Osteoblast (primary cell): ENCODE results near the gene COL18A1. TPM values are rescaled to one million over a fixed set of nuclear protein-coding genes. Genes with fewer than 3 reads are reported as not detected.
"Not testable (repeated sequence)": the region's sequence is repeated elsewhere in the genome, so short reads cannot be mapped to it uniquely, and the experiment has no call there.

Source experiments
- DNase-seq: peaks from one replicate; pipeline ENCODE4 v3.0.0; 2011; ENCODE audit warnings: low spot score, mixed read lengths; ENCODE audit not compliant: insufficient read length; ENCODE audit errors: missing footprints
- H2AFZ ChIP-seq: 2 replicates; pipeline ENCODE4 v1.6.0; 2011; ENCODE audit warnings: mild to moderate bottlenecking, low read length
- H3K27ac ChIP-seq: 2 replicates; pipeline ENCODE4 v1.5.1; 2011; ENCODE audit warnings: mild to moderate bottlenecking, low read depth, low read length, moderate library complexity
- H3K27me3 ChIP-seq: 2 replicates; pipeline ENCODE4 v1.6.0; 2012; ENCODE audit warnings: mild to moderate bottlenecking, control low read depth, inconsistent platforms, low read length, moderate library complexity; ENCODE audit not compliant: insufficient read depth
- H3K36me3 ChIP-seq: 2 replicates; pipeline ENCODE4 v1.5.1; 2011; ENCODE audit warnings: mild to moderate bottlenecking, low read length, control low read depth, moderate library complexity; ENCODE audit not compliant: insufficient read depth
- H3K4me1 ChIP-seq: 2 replicates; pipeline ENCODE4 v1.5.1; 2011; ENCODE audit warnings: mild to moderate bottlenecking, low read length, control low read depth, moderate library complexity; ENCODE audit not compliant: insufficient read depth
- H3K4me2 ChIP-seq: 2 replicates; pipeline ENCODE4 v1.6.0; 2011; ENCODE audit warnings: mild to moderate bottlenecking, low read length; ENCODE audit not compliant: insufficient read depth
- H3K4me3 ChIP-seq: fragments of 200-600 bp; sonication (generic); 3 replicates; pipeline ENCODE4 v1.5.1; 2012; ENCODE audit warnings: mild to moderate bottlenecking, low read length, inconsistent platforms; ENCODE audit not compliant: insufficient read depth
- H3K79me2 ChIP-seq: 2 replicates; pipeline ENCODE4 v1.6.0; 2012; ENCODE audit warnings: mild to moderate bottlenecking, low read length, control low read depth, inconsistent platforms; ENCODE audit not compliant: insufficient read depth
- H3K9me3 ChIP-seq: 2 replicates; pipeline ENCODE4 v1.5.1; 2011; ENCODE audit warnings: low read depth, low read length, control low read depth
- H4K20me1 ChIP-seq: 2 replicates; pipeline ENCODE4 v1.6.0; 2012; ENCODE audit warnings: mild to moderate bottlenecking, low read length, control low read depth; ENCODE audit not compliant: insufficient read depth
- small RNA-seq: library from RNA; depleted of rRNA; stranded (forward); fragments of <200 nt; gene quantifications from one replicate; pipeline ENCODE3, GENCODE V24; 2012
- total RNA-seq: library from RNA; depleted of rRNA; stranded (reverse); fragments of >200 nt; gene quantifications from 2 replicates; pipeline ENCODE4 v1.2.3, GENCODE V29; 2012
- TF ChIP-seq, protein P1 (sequence below): IDR thresholded peaks from 2 replicates; pipeline ENCODE4 v1.5.1; 2011; ENCODE audit warnings: mild to moderate bottlenecking, low read depth, low read length, moderate library complexity; ENCODE audit errors: extremely low read depth

The COL18A1 gene
- total RNA-seq, 1 donor, result 8.3 TPM

DNA sequence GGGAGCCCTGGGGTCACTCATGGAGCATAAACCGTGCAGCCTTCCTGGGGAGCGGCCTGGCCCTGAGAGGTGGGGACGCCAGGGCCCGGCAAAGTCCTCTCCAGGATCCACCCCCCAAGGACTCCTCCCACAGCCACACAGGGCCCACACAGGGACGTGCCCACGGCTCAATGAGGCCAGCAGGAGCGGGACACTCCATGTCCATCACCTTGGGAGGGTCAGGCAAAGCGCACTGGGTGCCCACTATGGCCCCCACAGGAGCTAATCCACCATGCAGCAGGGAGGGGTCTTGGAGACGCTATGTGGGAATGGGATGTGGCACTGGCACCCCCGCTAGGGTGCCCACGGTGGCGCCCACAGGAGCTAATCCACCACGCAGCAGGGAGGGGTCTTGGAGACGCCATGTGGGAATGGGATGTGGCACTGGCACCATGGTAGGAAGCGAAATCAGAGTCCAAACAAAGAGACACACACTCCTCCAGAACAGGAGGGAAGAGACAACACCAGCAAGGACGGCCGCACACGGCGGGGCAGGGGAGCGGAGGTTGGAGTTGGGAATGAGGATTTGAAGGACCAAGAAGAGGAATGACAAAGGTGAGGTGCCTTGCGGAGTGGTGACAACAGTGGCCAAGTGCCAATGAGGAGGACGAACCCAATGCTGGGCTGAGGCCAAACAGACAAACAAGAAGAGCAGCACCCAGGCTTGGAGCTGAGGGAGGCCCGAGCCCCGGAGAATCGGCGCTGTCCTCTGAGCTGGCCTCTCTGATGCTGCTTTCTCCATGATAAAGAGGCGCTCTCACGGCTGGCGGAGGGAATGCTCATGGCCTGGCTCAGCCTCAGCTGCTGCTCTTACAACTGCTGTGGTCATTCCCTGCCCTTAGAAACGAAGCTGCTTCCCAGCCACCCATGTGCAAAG, 155.4 kb downstream of the COL18A1 start:
- DNase-seq, result peak; percentile 81
- H3K9me3 ChIP-seq, result no peaks in the 10 kb centered on the region
- H3K27ac ChIP-seq, result no peak overlapping the region
- no peak overlapping the region for H3K4me3 ChIP-seq
- no peaks in the 10 kb centered on the region for H3K36me3 ChIP-seq
- TF ChIP-seq, protein P1, sequence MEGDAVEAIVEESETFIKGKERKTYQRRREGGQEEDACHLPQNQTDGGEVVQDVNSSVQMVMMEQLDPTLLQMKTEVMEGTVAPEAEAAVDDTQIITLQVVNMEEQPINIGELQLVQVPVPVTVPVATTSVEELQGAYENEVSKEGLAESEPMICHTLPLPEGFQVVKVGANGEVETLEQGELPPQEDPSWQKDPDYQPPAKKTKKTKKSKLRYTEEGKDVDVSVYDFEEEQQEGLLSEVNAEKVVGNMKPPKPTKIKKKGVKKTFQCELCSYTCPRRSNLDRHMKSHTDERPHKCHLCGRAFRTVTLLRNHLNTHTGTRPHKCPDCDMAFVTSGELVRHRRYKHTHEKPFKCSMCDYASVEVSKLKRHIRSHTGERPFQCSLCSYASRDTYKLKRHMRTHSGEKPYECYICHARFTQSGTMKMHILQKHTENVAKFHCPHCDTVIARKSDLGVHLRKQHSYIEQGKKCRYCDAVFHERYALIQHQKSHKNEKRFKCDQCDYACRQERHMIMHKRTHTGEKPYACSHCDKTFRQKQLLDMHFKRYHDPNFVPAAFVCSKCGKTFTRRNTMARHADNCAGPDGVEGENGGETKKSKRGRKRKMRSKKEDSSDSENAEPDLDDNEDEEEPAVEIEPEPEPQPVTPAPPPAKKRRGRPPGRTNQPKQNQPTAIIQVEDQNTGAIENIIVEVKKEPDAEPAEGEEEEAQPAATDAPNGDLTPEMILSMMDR, result no peak
- H2AFZ ChIP-seq, result no peak overlapping the region
- no peaks in the 10 kb centered on the region for H4K20me1 ChIP-seq
- H3K4me2 ChIP-seq, result no peak overlapping the region
- peaks cover 6% of the 10 kb centered on the region for H3K4me1 ChIP-seq
- no peaks in the 10 kb centered on the region for H3K79me2 ChIP-seq
- peaks cover 30% of the 10 kb centered on the region for H3K27me3 ChIP-seq

DNA sequence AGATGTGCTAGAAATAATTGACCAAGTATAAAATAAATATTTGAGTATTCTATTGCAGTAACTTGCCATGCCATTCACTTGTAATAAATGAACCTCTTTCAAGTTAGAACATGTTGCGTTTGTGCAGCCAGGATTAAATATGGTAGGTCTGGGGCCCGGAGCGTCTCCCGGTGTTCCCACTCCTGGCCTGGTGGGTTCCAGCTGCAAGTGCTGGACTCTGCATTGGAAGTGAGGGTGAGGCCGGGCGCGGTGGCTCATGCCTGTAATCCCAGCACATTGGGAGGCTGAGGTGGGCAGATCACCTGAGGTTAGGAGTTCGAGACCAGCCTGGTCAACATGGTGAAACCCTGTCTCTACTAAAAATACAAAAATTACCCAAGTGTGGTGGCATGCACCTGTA, 156.3 kb downstream of the COL18A1 start:
- H3K27me3 ChIP-seq, result peaks cover 36% of the 10 kb centered on the region
- not testable (repeated sequence) for H3K4me1 ChIP-seq, H3K36me3 ChIP-seq, H4K20me1 ChIP-seq, H3K4me3 ChIP-seq, H3K9me3 ChIP-seq, H3K4me2 ChIP-seq, H2AFZ ChIP-seq, H3K79me2 ChIP-seq, H3K27ac ChIP-seq
- DNase-seq, result peak; percentile 27

DNA sequence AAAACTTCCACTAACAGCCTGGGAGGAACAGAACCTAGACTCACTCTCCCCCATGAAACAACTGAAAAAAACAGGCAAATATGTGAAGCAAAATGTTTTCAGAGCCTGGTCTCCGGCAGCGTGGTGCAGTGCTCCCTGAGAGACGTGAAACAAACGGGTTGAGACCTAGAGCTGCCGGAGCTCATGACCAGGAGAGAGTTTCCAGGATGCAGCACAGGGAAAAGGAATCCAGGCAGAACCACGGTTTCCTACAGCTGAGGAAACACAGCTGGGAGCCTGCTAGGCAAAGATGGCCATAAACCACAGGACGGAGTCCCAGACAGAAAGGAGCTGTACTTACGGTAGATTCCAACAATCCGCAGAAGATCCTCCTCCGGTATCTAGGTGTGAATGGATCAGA, 157.4 kb downstream of the COL18A1 start:
- H3K4me3 ChIP-seq, result no peak overlapping the region
- TF ChIP-seq, protein P1, result no peak
- no peak for DNase-seq
- no peaks in the 10 kb centered on the region for H3K36me3 ChIP-seq
- H2AFZ ChIP-seq, result no peak overlapping the region
- peaks cover 46% of the 10 kb centered on the region for H3K27me3 ChIP-seq
- no peak overlapping the region for H3K27ac ChIP-seq
- H3K79me2 ChIP-seq, result no peaks in the 10 kb centered on the region
- no peaks in the 10 kb centered on the region for H3K4me1 ChIP-seq
- H4K20me1 ChIP-seq, result no peaks in the 10 kb centered on the region
- no peak overlapping the region for H3K4me2 ChIP-seq
- no peaks in the 10 kb centered on the region for H3K9me3 ChIP-seq

DNA sequence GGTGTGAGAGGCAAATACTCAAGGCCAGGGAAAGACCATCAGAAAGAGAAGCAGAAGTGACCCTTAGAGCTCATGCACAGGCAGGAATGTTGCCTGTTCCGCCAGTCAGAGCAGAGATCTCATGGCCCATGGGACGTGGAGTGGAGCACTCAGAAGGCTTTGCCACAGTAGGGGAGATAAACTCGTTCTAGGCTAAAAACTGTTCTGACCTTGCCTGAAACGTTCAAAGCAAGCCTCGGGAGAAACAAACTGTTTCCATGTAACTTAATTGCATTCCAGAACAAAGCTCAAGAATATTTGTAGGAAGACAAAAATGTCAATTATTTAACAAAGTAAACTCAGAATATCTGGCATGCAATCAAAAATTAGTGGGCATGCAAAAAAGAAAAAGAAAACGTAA, 158.0 kb downstream of the COL18A1 start:
- no peak overlapping the region for H3K27ac ChIP-seq
- peaks cover 52% of the 10 kb centered on the region for H3K27me3 ChIP-seq
- no peak overlapping the region for H3K4me3 ChIP-seq
- H3K36me3 ChIP-seq, result no peaks in the 10 kb centered on the region
- no peak overlapping the region for H3K4me2 ChIP-seq
- TF ChIP-seq, protein P1, result no peak
- no peaks in the 10 kb centered on the region for H4K20me1 ChIP-seq
- DNase-seq, result no peak
- no peaks in the 10 kb centered on the region for H3K4me1 ChIP-seq
- H3K79me2 ChIP-seq, result no peaks in the 10 kb centered on the region
- no peak overlapping the region for H2AFZ ChIP-seq
- no peaks in the 10 kb centered on the region for H3K9me3 ChIP-seq

Small RNAs within 50 kb of the gene (small RNA-seq; reads per million reads assigned to genes)
- gene MIR6815, result not detected
- gene MTCO1P3, result not detected

Other genes with a start within 250 kb of the COL18A1 start
- 35.8 and 39.2 TPM in 2 replicates for gene POFUT2, start 117.3 kb upstream of the COL18A1 start, total RNA-seq
- 2.9 and 3.2 TPM in 2 replicates for gene SLC19A1, start 137.3 kb downstream of the COL18A1 start, total RNA-seq
- 1.1 and 1.2 TPM in 2 replicates for gene PCBP3, start 238.6 kb downstream of the COL18A1 start, total RNA-seq